Prostate gland (tissue), 2 donors: Measurements from ENCODE around the gene EFCAB5. TPM values are rescaled to one million over a fixed set of nuclear protein-coding genes. Genes with fewer than 3 reads are reported as not detected.

Experiments used
- DNase-seq: peaks from one replicate; pipeline ENCODE4 v3.0.0-alpha.2; 2019; ENCODE audit warnings: low spot score
- H3K27ac ChIP-seq, 2 donors: fragments of 200-600 bp; sonication (generic); 2 replicates each; pipeline ENCODE4 v1.5.1; 2017 to 2019
- H3K27me3 ChIP-seq: fragments of 200-600 bp; sonication (generic); replicated peaks from 2 replicates; pipeline ENCODE4 v1.5.1; 2019; ENCODE audit not compliant: insufficient read depth
- H3K36me3 ChIP-seq, 2 donors: fragments of 200-600 bp; sonication (generic); 1 replicate in 1 of 2; 2 replicates in 1 of 2; pipeline versions ENCODE4 v1.5.1 to v1.8.1; 2017 to 2019
- H3K4me1 ChIP-seq: fragments of 200-600 bp; sonication (generic); replicated peaks from 2 replicates; pipeline ENCODE4 v1.5.1; 2019
- H3K4me3 ChIP-seq, 2 donors: fragments of 200-600 bp; sonication (generic); 2 replicates each; pipeline ENCODE4 v1.5.1; 2017 to 2019
- H3K9me3 ChIP-seq: fragments of 200-600 bp; sonication (generic); 2 replicates; pipeline ENCODE4 v1.5.1; 2017
- POLR2A ChIP-seq: fragments of 450-650 bp; IDR thresholded peaks from one replicate; pipeline ENCODE4 v1.6.1; 2016; ENCODE audit warnings: antibody characterized with exemption, mild to moderate bottlenecking
- POLR2AphosphoS5 ChIP-seq: sonication (generic); formaldehyde crosslinking; IDR thresholded peaks from one replicate; pipeline ENCODE4 v1.6.1; 2017; ENCODE audit warnings: antibody characterized with exemption
- WGBS: methylation state at CpG from one replicate; pipeline ENCODE4 v1.1.5; 2018; 5-methylcytosine and 5-hydroxymethylcytosine counted together
- intact Hi-C: fragments of 100-400 bp; cut with DNase I; formaldehyde crosslinking; loops from one replicate; pipeline ENCODE4 v1.14.2; 2022
- total RNA-seq, 2 donors: library from RNA; depleted of rRNA; stranded (reverse); fragments of >200 nt; gene quantifications; one replicate each; pipeline ENCODE4 v1.1.0, GENCODE V29; 2016
- TF ChIP-seq, protein P1 (sequence below), 4 experiments: fragments of 200-600 bp in 2 of 4; fragments of 450-650 bp in 2 of 4; sonication (generic) in 2 of 4; IDR thresholded peaks; 1 replicate in 3 of 4; 2 replicates in 1 of 4; pipeline ENCODE4 v1.5.1; 2016 to 2019; ENCODE audit warnings: antibody characterized with exemption in 4 of 4, mild to moderate bottlenecking in 2 of 4, moderate library complexity in 2 of 4

EFCAB5 gene
- total RNA-seq, 2 donors from 2014 or later = 0.57 TPM; not detected in 1

GRCh38 chr17:29959658-29960337 lies 18.4 kb downstream of the EFCAB5 start:
- no peak for DNase-seq
- TF ChIP-seq, protein P1, sequence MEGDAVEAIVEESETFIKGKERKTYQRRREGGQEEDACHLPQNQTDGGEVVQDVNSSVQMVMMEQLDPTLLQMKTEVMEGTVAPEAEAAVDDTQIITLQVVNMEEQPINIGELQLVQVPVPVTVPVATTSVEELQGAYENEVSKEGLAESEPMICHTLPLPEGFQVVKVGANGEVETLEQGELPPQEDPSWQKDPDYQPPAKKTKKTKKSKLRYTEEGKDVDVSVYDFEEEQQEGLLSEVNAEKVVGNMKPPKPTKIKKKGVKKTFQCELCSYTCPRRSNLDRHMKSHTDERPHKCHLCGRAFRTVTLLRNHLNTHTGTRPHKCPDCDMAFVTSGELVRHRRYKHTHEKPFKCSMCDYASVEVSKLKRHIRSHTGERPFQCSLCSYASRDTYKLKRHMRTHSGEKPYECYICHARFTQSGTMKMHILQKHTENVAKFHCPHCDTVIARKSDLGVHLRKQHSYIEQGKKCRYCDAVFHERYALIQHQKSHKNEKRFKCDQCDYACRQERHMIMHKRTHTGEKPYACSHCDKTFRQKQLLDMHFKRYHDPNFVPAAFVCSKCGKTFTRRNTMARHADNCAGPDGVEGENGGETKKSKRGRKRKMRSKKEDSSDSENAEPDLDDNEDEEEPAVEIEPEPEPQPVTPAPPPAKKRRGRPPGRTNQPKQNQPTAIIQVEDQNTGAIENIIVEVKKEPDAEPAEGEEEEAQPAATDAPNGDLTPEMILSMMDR (IDR thresholded peaks at IDR 0.05) = no peak
- TF ChIP-seq POLR2A = no peak
- TF ChIP-seq POLR2AphosphoS5 = no peak
- Histone ChIP-seq H3K27me3 (no peaks in the 10 kb centered on the region), H3K4me3 (no peak overlapping the region), H3K9me3 (no peaks in the 10 kb centered on the region), H3K36me3 (no peaks in the 10 kb centered on the region), H3K27ac (no peak overlapping the region), H3K4me1 (no peaks in the 10 kb centered on the region)
- 70% methylated on average over 4 of the region's 4 CpGs for WGBS
- intact Hi-C loops = no loop called here

DNA sequence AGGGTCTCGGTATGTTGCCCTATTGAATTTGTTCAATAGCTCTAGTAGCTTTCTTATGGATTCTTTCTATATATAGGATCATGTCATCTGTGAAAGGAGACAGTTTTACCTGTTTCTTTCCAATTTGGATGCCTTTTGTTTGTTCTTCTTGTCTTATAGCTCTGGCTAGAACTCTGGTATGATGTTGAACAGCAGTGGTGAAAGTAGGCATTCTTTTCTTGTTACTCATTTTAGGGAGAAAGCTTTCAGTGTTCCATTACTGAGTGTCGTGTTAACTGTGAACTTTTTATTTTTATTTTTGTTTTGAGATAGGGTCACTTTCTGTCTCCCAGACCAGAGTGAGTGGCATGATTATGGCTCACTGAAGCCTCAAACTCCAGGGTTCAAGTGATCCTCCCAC lies 21.2 kb downstream of the EFCAB5 start:
- no peaks in the 10 kb centered on the region for H3K4me1 ChIP-seq
- TF ChIP-seq, protein P1 (IDR thresholded peaks at IDR 0.05) = no peak
- no peak for TF ChIP-seq POLR2AphosphoS5
- TF ChIP-seq POLR2A = no peak
- H3K9me3 ChIP-seq = no peaks in the 10 kb centered on the region
- intact Hi-C loops = no loop called here
- no peaks in the 10 kb centered on the region for H3K27me3 ChIP-seq
- DNase-seq = no peak
- H3K27ac ChIP-seq = no peak overlapping the region
- 88% methylated on average over 2 of the region's 2 CpGs for WGBS
- H3K36me3 ChIP-seq = no peaks in the 10 kb centered on the region
- no peak overlapping the region for H3K4me3 ChIP-seq

GRCh38 chr17:29968271-29968670 lies 26.8 kb downstream of the EFCAB5 start:
- DNase-seq = no peak
- H3K4me3 ChIP-seq = no peak overlapping the region
- intact Hi-C loops = no loop called here
- no peaks in the 10 kb centered on the region for H3K27me3 ChIP-seq
- no peaks in the 10 kb centered on the region for H3K36me3 ChIP-seq
- 60% methylated on average over 5 of the region's 5 CpGs for WGBS
- H3K4me1 ChIP-seq = no peaks in the 10 kb centered on the region
- TF ChIP-seq POLR2AphosphoS5 (no peak), POLR2A (no peak)
- TF ChIP-seq, protein P1 (IDR thresholded peaks at IDR 0.05) = no peak
- H3K9me3 ChIP-seq = no peaks in the 10 kb centered on the region
- H3K27ac ChIP-seq = no peak overlapping the region

- no peak overlapping the region for H3K4me3 ChIP-seq
- intact Hi-C loops = no loop called here
- H3K27ac ChIP-seq = no peak overlapping the region
- H3K27me3 ChIP-seq = no peaks in the 10 kb centered on the region
- WGBS = 94% methylated on average over 18 of the region's 18 CpGs
- no peak for DNase-seq
- H3K36me3 ChIP-seq = no peaks in the 10 kb centered on the region
- no peaks in the 10 kb centered on the region for H3K4me1 ChIP-seq
- TF ChIP-seq, protein P1 (IDR thresholded peaks at IDR 0.05) = no peak
- TF ChIP-seq POLR2AphosphoS5 = no peak
- TF ChIP-seq POLR2A = no peak
- no peaks in the 10 kb centered on the region for H3K9me3 ChIP-seq
These were observed 30.8 kb downstream of the EFCAB5 start for GRCh38 chr17:29972277-29972676.

- no peak for DNase-seq
- H3K9me3 ChIP-seq = no peaks in the 10 kb centered on the region
- no peaks in the 10 kb centered on the region for H3K27me3 ChIP-seq
- H3K36me3 ChIP-seq = no peaks in the 10 kb centered on the region
- no peaks in the 10 kb centered on the region for H3K4me1 ChIP-seq
- TF ChIP-seq POLR2AphosphoS5 (no peak), POLR2A (no peak)
- TF ChIP-seq, protein P1 (IDR thresholded peaks at IDR 0.05) = no peak
- WGBS = 91% methylated on average over 3 of the region's 3 CpGs
- H3K27ac ChIP-seq = no peak overlapping the region
- no peak overlapping the region for H3K4me3 ChIP-seq
- intact Hi-C loops = no loop called here
These were observed 31.6 kb downstream of the EFCAB5 start for GRCh38 chr17:29973005-29973404.
